ENCODE results near the gene EMSY.

DNA sequence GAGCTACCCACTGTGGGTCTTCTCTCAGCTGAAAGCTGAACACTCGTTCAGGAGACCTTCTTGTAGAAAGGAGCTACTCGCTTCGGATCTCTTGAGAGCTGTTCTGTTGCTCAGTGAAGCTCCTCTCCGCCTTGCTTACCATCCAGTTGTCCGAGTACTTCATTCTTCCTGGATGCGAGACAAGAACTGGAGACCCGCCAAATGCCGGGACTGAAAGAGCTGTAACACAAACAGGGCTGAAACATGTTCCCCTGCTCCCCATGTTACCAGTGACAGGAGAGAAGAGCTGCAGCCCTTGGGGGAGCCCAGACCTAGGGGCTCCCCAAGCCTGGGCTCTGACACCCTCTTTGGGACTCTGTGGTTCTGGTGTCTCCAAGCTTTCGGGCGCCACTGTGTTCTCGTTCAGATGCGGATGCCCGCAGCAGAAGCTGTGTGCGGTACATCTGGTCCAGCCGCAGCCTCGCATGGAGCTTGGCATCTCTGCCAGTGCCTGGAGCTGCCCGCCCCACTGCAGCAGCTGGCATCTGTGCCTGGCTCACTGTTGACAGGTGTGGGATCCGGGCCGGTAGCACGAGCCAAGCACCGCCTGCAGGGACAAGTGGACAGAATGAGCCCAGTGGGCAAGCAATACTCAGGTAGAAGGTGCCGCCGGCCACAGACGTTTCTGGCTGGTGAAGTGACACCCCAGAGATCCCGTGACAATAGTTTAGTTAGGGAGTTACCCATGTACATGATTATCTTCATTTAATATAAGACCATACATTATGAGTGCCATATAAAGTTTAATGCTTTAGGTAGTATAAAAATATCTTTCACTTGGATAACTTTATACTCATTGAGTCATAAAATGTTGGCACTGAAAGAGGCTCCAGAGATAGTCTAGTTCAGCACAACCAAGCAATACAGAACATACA, 49.1 kb downstream of the EMSY start:
- no peak for TF ChIP-seq POLR2A (IDR thresholded peaks at IDR 0.05)
- TF ChIP-seq, protein P1, sequence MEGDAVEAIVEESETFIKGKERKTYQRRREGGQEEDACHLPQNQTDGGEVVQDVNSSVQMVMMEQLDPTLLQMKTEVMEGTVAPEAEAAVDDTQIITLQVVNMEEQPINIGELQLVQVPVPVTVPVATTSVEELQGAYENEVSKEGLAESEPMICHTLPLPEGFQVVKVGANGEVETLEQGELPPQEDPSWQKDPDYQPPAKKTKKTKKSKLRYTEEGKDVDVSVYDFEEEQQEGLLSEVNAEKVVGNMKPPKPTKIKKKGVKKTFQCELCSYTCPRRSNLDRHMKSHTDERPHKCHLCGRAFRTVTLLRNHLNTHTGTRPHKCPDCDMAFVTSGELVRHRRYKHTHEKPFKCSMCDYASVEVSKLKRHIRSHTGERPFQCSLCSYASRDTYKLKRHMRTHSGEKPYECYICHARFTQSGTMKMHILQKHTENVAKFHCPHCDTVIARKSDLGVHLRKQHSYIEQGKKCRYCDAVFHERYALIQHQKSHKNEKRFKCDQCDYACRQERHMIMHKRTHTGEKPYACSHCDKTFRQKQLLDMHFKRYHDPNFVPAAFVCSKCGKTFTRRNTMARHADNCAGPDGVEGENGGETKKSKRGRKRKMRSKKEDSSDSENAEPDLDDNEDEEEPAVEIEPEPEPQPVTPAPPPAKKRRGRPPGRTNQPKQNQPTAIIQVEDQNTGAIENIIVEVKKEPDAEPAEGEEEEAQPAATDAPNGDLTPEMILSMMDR (IDR thresholded peaks at IDR 0.05), result no peak

Data from thyroid gland (tissue), 4 donors.